Caki2 (cell line): ENCODE data around the gene NDUFB3. TPM values are rescaled to one million over a fixed set of nuclear protein-coding genes. Genes with fewer than 3 reads are reported as not detected.
A peak's percentile ranks its signal among the peaks of the same experiment; 100 is the strongest.

Source experiments
- DNase-seq: peaks from one replicate; pipeline ENCODE4 v3.0.0-alpha.2; 2015; ENCODE audit warnings: low read depth
- in situ Hi-C: cut with HindIII; loops from 2 replicates; pipeline ENCODE4 v1.10.0; 2016; ENCODE audit warnings: low sequenced_read_pairs, low pct_unique_long_range_greater_than_20kb, mixed read lengths
- total RNA-seq: library from RNA; depleted of rRNA; stranded (reverse); fragments of >200 nt; shearing (Covaris generic); gene quantifications from 2 replicates; pipeline ENCODE4 v1.2.3, GENCODE V29; 2014; ENCODE audit warnings: low replicate concordance; rRNA removed

NDUFB3 gene
- total RNA-seq, 1 experiment from 2014 or later: 210 TPM

DNA sequence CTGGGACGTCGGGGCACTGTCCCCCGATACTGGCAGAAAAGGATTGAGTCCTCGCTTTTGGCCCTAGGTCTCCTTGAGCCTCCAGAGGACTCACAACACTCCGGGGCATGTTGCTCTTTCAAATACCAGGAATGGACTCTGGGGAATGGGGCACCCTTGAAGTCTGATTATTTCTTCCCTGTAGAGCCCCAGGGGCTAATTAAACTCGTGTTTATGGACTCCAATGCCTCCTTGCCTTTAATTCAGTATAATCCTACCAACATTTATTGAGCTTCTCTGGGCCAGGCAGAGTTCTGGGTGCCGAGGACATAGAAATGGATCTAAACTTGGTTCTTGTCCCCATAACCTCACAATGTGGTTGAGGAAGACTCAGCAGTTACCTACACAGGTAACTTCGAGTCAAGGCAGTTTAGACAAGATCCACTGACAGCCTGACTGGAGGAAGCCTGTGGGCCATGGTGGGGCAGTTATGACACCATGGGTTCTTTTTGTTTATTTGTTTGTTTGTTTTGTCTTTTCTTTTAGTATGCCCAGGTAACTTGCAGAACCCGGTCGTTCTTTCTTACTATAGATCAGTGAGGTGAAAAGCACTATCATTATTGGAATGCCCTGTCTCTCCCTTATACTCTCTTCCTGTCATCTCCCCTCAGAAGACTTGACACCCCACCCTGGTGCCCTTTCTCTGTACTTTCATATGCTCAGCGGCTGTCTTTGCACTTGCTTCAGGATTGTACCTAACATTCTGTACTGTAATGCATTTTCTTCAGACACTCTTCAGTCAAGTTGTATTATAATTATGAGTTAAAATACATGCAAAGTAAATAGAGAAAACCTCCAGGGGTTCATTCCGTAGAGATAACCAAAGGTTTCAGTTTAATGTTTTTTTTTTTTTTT lies 47.4 kb downstream of the NDUFB3 start:
- in situ Hi-C loops: loop anchor here (5.0 kb wide), 1 partner anchor 33 kb away; no protein-coding TSS in a partner anchor
- DNase-seq: peak; percentile 60

DNA sequence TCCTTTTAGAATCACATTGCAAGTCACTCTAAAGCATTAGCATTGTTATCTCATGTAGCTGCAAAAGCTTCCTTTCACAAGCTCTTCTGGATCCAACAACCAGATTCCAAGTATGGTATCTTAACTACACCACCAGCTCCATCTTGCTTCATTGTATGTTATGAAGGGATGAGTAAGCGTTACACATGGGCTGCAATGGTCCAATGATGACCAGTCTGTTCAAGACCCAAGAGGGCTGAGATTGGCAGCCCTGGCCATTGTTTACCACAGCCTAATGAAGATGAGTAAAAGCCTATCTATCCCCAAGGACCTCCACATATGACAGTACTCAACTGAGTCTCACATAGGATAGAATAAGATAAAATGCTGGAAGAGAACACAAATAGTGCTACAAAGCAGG lies 50.5 kb downstream of the NDUFB3 start:
- peak; percentile 30 for DNase-seq
- in situ Hi-C loops: no loop called here

DNA sequence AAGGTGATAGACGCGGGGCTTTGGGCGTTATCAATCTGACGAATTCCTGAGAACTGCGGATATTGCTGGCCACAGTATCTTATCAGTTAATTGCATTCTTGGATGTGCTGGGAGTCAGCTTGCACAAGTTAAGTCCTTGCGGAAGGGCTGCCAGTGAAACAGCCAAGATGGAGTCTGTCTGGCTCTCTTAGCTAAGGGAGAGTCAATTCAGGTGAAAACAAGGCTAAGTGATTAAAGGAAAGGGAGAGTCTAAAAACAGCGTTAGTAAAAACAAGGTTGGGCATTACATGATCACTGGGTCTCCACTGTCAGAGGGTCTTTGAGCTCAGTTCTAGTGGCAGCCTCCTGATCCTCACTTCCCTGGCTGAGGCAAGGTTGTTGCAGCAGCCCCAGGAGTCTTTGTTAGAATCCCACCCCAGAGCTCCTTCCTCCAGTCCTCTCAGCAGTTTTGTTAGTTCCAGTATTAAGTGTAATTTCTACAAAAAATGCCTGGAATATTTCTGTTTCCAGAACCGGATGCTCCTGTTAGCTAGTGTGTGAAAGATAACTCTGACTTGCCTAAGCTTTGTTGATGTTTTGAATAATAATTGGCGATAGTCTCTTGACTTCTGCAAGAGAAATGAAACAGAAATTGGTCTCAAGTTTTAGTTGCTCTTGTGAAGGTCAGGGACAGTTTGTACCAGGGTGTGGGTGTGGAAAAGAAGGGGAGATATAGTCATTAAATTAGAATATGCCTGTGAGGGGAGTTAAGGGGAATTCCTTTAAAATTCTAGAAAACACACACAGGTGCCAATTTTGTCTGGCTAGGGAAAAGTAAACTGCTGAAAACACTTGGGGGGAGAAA lies 54.7 kb downstream of the NDUFB3 start:
- in situ Hi-C loops: no loop called here
- DNase-seq: peak; percentile 57

DNA sequence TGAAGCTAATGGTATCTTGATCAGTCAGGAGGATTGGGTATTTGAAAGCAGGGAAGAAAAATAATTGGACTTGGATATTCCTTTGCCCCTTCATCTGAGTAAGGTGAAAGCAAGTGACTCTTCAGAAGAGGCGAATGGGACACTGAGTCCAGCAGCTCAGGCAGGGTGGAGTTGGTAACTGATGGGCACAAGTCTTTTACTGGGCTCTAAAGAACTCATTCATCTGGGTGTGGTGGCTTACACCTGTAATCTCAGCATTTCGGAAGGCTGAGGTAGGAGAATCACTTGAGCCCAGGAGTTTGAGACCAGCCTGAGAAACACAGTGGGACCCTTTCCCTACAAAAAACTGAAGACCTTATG lies 55.3 kb downstream of the NDUFB3 start:
- DNase-seq: no peak
- in situ Hi-C loops: no loop called here

DNA sequence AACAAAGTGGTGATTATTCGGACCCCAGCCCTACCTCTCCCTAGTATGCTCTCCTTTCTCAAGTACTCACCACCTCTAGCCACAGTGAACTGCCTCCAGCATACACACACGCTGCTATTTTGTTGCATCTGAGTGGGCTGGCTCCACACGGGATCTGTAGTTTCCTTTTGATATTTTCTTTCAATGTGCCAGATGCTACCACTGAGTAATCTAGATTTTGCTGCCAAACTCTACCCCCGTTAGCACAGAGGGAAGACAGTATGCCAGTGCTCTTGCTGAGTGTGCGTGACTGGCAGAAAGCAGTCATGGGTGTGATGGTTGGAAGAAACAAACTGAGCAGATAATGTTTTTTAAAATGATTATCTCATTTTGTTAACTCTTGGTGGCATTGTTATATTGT lies 55.8 kb downstream of the NDUFB3 start:
- in situ Hi-C loops: no loop called here
- peak; percentile 88 for DNase-seq

DNA sequence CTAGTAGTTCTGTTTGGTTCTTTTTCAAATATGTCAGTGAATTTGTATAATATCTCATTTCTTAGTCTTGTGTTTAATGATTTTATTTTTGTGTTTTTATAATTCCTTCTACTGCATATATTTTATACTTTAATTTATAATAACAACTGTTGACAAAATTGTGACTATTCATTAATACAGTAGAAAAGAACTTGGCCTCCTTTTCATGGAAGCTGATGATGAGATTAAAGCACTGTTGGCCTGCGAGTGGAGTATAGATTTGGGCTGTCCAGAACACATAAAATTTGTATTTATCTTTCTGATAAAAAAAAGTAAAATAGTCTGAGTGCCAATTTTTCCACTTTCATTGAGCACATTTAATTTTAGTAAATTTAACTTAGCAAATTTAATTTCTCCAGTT lies 56.2 kb downstream of the NDUFB3 start:
- in situ Hi-C loops: no loop called here

DNA sequence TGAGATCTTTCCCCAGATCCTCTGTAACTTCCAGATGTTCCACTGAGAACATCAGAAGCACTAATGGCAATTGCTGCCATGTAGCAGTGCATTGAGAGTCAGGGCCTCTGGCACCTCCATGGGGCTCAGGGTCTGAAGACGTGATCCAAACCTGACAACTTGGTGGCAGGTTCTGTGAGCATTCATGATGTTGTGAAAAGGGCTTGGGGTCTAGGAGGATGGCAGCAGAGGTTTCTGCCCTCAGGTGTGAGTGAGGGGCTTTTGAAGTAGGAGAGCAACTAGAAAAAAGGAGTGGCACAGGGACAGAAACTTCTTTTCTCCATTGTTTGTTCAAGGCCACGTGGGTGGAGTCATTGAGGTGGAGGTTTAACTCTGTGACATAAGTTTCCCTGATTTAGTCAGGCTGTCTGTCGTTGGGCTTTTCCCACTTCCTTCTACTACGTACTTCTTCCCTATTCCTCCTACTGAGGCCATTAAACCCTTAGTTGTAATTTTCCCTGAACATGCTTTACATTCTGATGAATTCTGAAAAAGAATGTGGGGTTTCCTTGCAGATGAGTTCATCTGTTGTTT lies 57.2 kb downstream of the NDUFB3 start:
- DNase-seq: peak; percentile 86

More for the DNA sequence above, 56.2 kb downstream of the NDUFB3 start:
- no peak for DNase-seq

DNA sequence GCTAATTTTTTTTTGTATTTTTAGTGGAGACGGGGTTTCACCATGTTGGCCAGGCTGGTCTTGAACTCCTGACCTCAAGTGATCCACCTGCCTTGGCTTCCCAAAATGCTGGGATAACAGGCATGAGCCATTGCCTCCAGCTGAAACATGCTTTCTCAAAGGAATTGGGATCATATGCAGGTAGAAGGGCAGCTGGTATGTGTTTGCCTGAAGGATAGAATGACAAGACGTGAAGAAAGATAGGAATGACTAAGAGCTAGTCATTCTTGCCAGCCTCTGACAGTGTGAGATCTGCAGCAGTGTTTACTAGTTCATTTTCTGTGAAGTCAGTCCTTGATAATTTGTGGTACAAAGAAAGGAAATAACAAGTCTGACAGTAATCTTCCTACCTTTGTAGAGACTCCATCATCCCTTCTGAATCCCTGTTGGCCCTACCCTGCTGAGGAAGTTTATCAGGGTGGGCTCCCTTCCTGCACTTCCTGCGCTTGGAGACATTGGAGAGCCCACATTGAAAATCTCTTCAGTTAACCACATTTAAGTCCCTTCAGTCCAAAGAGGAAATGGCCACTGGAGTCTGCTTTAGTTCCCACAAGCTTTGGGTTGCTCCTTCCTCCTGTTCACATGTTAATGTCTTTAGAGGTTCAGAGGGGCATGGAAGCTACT lies 58.9 kb downstream of the NDUFB3 start:
- DNase-seq: peak; percentile 75
- in situ Hi-C loops: no loop called here

More for the DNA sequence above, 57.2 kb downstream of the NDUFB3 start:
- in situ Hi-C loops: no loop called here

DNA sequence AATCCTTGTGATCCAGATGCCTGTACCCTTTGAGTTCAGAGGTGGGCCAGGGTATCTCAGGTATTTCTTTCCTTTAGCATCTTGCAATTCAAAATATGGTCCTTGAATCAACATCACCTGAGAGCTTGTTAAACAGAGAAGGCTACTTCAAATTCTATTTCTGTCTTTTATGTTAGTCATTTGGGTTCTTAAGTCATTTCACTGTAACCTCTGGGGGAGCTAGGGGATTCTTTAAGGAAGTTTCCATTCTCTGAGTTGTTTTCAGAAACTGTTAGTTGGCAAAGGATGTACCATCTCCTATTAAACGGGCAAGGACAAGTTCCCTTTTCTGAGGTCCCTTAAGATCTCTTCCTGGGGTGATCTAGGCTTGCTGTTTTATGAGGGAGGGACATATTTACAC lies 60.7 kb downstream of the NDUFB3 start:
- in situ Hi-C loops: no loop called here
- no peak for DNase-seq

Other genes starting within 250 kb of the NDUFB3 start
- gene CLK1, start 207.3 kb upstream of the NDUFB3 start, total RNA-seq: 30.8 and 70.2 TPM in 2 replicates
- 68.3 and 78.8 TPM in 2 replicates for gene PPIL3, start 182.9 kb upstream of the NDUFB3 start, total RNA-seq
- 57.7 and 87.3 TPM in 2 replicates for gene NIF3L1, start 182.6 kb upstream of the NDUFB3 start, total RNA-seq
- gene ORC2, start 108.3 kb upstream of the NDUFB3 start, total RNA-seq: 12.9 and 20.9 TPM in 2 replicates
- gene HYCC2, start 330 bp upstream of the NDUFB3 start, total RNA-seq: 0.70 and 2.8 TPM in 2 replicates
- gene CFLAR, start 44.2 kb downstream of the NDUFB3 start, total RNA-seq: 99.7 and 108 TPM in 2 replicates
- 7.3 and 8.5 TPM in 2 replicates for gene CASP10, start 111.1 kb downstream of the NDUFB3 start, total RNA-seq
- 52.0 and 58.7 TPM in 2 replicates for gene CASP8, start 188.5 kb downstream of the NDUFB3 start, total RNA-seq